ENCODE results near the gene KANTR.

Gene KANTR

DNA sequence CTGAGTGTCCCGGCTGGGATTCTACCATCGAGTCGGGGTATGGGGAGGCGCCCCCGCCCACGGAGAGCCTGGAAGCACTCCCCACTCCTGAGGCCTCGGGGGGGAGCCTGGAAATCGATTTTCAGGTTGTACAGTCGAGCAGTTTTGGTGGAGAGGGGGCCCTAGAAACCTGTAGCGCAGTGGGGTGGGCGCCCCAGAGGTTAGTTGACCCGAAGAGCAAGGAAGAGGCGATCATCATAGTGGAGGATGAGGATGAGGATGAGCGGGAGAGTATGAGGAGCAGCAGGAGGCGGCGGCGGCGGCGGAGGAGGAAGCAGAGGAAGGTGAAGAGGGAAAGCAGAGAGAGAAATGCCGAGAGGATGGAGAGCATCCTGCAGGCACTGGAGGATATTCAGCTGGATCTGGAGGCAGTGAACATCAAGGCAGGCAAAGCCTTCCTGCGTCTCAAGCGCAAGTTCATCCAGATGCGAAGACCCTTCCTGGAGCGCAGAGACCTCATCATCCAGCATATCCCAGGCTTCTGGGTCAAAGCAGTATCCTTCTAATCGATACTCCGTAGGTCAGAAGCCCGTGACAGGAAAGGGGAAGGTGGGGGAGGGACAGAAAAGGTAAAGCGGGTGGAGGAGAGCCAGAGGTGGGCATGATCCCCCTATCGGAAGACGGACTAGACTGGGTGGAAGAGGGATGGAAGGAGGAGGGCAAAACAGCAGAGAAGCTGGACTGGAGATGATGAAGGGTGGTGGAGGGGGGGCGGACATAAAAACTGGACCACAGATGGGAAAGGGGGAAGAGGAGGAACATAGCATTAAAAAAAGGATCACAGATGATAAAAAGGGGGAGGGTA, 10.9 kb upstream of the KANTR start:
- peaks cover 20% of the 10 kb centered on the region for H3K79me2 ChIP-seq (ENCODE audit: control insufficient read depth, insufficient read depth, low read length, unreplicated experiment)
- no peak overlapping the region for H2AFZ ChIP-seq (ENCODE audit: low read length, unreplicated experiment)
- peak overlapping the region; percentile 55; the same call in 1 of the 2 replicates for H3K27ac ChIP-seq (ENCODE audit: low read depth, low read length)
- peak overlapping the region; percentile 90 for H3K4me3 ChIP-seq (ENCODE audit: low read depth, low read length)
- H3K36me3 ChIP-seq (ENCODE audit: insufficient read depth, low read length): peaks cover 7% of the 10 kb centered on the region; the same call in 1 of the 2 replicates
- no peaks in the 10 kb centered on the region for H3K27me3 ChIP-seq (ENCODE audit: insufficient read depth, low read length)
- H3K4me1 ChIP-seq (ENCODE audit: control insufficient read depth, insufficient read depth, low read length, unreplicated experiment): peaks cover 24% of the 10 kb centered on the region

GRCh38 chrX:53084043-53084570, 9.8 kb upstream of the KANTR start:
- H3K4me1 ChIP-seq (ENCODE audit: control insufficient read depth, insufficient read depth, low read length, unreplicated experiment): peaks cover 24% of the 10 kb centered on the region
- H3K27ac ChIP-seq (ENCODE audit: low read depth, low read length): no peak overlapping the region
- peak overlapping the region; percentile 90 for H3K4me3 ChIP-seq (ENCODE audit: low read depth, low read length)
- no peaks in the 10 kb centered on the region for H3K27me3 ChIP-seq (ENCODE audit: insufficient read depth, low read length)
- peaks cover 7% of the 10 kb centered on the region; the same call in 1 of the 2 replicates for H3K36me3 ChIP-seq (ENCODE audit: insufficient read depth, low read length)
- no peak overlapping the region for H2AFZ ChIP-seq (ENCODE audit: low read length, unreplicated experiment)
- H3K79me2 ChIP-seq (ENCODE audit: control insufficient read depth, insufficient read depth, low read length, unreplicated experiment): peaks cover 20% of the 10 kb centered on the region

GRCh38 chrX:53084863-53085262, 9.1 kb upstream of the KANTR start:
- no peak overlapping the region for H3K4me3 ChIP-seq (ENCODE audit: low read depth, low read length)
- H3K4me1 ChIP-seq (ENCODE audit: control insufficient read depth, insufficient read depth, low read length, unreplicated experiment): peaks cover 24% of the 10 kb centered on the region
- peaks cover 7% of the 10 kb centered on the region; the same call in 1 of the 2 replicates for H3K36me3 ChIP-seq (ENCODE audit: insufficient read depth, low read length)
- no peak overlapping the region for H3K27ac ChIP-seq (ENCODE audit: low read depth, low read length)
- H2AFZ ChIP-seq (ENCODE audit: low read length, unreplicated experiment): no peak overlapping the region
- no peaks in the 10 kb centered on the region for H3K27me3 ChIP-seq (ENCODE audit: insufficient read depth, low read length)
- H3K79me2 ChIP-seq (ENCODE audit: control insufficient read depth, insufficient read depth, low read length, unreplicated experiment): peaks cover 20% of the 10 kb centered on the region

DNA sequence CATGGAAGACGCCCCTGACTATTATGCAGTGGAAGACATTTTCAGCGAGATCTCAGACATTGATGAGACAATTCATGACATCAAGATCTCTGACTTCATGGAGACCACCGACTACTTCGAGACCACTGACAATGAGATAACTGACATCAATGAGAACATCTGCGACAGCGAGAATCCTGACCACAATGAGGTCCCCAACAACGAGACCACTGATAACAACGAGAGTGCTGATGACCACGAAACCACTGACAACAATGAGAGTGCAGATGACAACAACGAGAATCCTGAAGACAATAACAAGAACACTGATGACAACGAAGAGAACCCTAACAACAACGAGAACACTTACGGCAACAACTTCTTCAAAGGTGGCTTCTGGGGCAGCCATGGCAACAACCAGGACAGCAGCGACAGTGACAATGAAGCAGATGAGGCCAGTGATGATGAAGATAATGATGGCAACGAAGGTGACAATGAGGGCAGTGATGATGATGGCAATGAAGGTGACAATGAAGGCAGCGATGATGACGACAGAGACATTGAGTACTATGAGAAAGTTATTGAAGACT, 8.2 kb upstream of the KANTR start:
- Histone ChIP-seq H3K27me3 (ENCODE audit: insufficient read depth, low read length) (no peaks in the 10 kb centered on the region), H3K4me3 (ENCODE audit: low read depth, low read length) (no peak overlapping the region), H3K79me2 (ENCODE audit: control insufficient read depth, insufficient read depth, low read length, unreplicated experiment) (peaks cover 20% of the 10 kb centered on the region), H2AFZ (ENCODE audit: low read length, unreplicated experiment) (no peak overlapping the region), H3K4me1 (ENCODE audit: control insufficient read depth, insufficient read depth, low read length, unreplicated experiment) (peaks cover 24% of the 10 kb centered on the region), H3K27ac (ENCODE audit: low read depth, low read length) (no peak overlapping the region; the same call in none of the 2 replicates), H3K36me3 (ENCODE audit: insufficient read depth, low read length) (peaks cover 7% of the 10 kb centered on the region; the same call in 1 of the 2 replicates)

DNA sequence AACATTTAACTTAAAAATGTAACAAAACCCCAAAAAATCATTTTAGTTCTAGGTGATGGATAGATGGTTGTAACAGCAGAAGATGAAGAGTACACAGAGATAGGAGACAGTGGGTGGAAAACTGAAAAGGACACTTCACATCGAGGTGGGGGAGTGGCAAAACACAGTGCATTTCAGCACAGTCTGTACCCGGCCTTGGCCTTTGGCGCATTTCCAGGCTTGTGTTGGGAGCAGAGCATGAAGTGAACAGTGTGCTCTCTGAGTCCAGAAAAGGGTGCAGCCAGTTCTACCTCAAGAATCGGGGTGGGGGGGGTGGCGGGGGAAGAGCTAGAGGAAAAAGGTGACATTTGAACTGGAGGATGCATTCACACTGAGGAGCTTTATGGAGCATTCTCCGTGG, 7.5 kb upstream of the KANTR start:
- no peaks in the 10 kb centered on the region for H3K27me3 ChIP-seq (ENCODE audit: insufficient read depth, low read length)
- no peak overlapping the region for H3K4me3 ChIP-seq (ENCODE audit: low read depth, low read length)
- peaks cover 7% of the 10 kb centered on the region; the same call in 1 of the 2 replicates for H3K36me3 ChIP-seq (ENCODE audit: insufficient read depth, low read length)
- H3K4me1 ChIP-seq (ENCODE audit: control insufficient read depth, insufficient read depth, low read length, unreplicated experiment): peaks cover 24% of the 10 kb centered on the region
- no peak overlapping the region for H2AFZ ChIP-seq (ENCODE audit: low read length, unreplicated experiment)
- peaks cover 20% of the 10 kb centered on the region for H3K79me2 ChIP-seq (ENCODE audit: control insufficient read depth, insufficient read depth, low read length, unreplicated experiment)
- peak overlapping the region; percentile 38; the same call in 1 of the 2 replicates for H3K27ac ChIP-seq (ENCODE audit: low read depth, low read length)

- no peak overlapping the region for H3K4me3 ChIP-seq (ENCODE audit: low read depth, low read length)
- H3K79me2 ChIP-seq (ENCODE audit: control insufficient read depth, insufficient read depth, low read length, unreplicated experiment): peaks cover 18% of the 10 kb centered on the region
- no peak overlapping the region for H2AFZ ChIP-seq (ENCODE audit: low read length, unreplicated experiment)
- H3K36me3 ChIP-seq (ENCODE audit: insufficient read depth, low read length): peaks cover 7% of the 10 kb centered on the region; the same call in 1 of the 2 replicates
- peaks cover 24% of the 10 kb centered on the region for H3K4me1 ChIP-seq (ENCODE audit: control insufficient read depth, insufficient read depth, low read length, unreplicated experiment)
- H3K27ac ChIP-seq (ENCODE audit: low read depth, low read length): peak overlapping the region; percentile 65
- no peaks in the 10 kb centered on the region for H3K27me3 ChIP-seq (ENCODE audit: insufficient read depth, low read length)
Observed at GRCh38 chrX:53087388-53087831, 6.5 kb upstream of the KANTR start.

DNA sequence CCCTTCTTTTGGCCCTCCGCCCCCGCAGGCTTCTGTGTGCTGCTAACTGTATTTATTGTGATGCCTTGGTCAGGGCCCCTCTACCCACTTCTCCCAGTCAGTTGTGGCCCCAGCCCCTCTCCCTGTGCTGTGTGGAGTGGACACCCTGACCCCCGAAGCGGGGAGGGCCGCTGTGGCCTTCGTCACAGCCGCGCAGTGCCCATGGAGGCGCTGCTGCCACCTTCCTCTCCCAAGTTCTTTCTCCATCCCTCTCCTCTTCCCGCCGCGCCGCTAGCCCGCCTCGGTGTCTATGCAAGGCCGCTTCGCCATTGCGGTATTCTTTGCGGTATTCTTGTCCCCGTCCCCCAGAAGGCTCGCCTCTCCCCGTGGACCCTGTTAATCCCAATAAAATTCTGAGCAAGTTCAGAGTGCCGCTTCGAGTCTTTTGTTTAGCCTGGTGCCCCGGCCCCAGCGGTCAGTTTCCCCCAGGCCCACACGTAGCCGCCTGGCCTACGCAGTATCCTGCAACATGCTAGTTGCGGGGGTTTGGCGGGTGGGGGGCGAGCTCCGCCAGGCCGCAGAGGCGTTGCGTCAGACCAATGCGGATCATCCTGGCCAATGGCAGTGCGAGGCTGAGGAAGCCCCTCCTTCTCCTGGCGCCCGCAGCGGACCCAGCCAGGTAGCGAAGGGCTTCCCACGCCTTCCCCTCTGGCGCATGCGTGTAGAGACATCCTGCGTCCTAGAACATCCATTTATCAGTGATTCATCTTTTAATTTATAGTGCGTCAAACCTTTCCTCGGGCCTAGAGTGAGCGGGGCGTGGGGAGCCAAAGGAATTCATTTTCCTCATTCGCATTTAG, 5.6 kb upstream of the KANTR start:
- H3K36me3 ChIP-seq (ENCODE audit: insufficient read depth, low read length): peaks cover 7% of the 10 kb centered on the region; the same call in 1 of the 2 replicates
- H3K27me3 ChIP-seq (ENCODE audit: insufficient read depth, low read length): no peaks in the 10 kb centered on the region
- H3K79me2 ChIP-seq (ENCODE audit: control insufficient read depth, insufficient read depth, low read length, unreplicated experiment): peaks cover 8% of the 10 kb centered on the region
- peaks cover 24% of the 10 kb centered on the region for H3K4me1 ChIP-seq (ENCODE audit: control insufficient read depth, insufficient read depth, low read length, unreplicated experiment)
- peak overlapping the region; percentile 67 for H3K4me3 ChIP-seq (ENCODE audit: low read depth, low read length)
- H2AFZ ChIP-seq (ENCODE audit: low read length, unreplicated experiment): peak overlapping the region; percentile 37
- peak overlapping the region; percentile 86 for H3K27ac ChIP-seq (ENCODE audit: low read depth, low read length)

DNA sequence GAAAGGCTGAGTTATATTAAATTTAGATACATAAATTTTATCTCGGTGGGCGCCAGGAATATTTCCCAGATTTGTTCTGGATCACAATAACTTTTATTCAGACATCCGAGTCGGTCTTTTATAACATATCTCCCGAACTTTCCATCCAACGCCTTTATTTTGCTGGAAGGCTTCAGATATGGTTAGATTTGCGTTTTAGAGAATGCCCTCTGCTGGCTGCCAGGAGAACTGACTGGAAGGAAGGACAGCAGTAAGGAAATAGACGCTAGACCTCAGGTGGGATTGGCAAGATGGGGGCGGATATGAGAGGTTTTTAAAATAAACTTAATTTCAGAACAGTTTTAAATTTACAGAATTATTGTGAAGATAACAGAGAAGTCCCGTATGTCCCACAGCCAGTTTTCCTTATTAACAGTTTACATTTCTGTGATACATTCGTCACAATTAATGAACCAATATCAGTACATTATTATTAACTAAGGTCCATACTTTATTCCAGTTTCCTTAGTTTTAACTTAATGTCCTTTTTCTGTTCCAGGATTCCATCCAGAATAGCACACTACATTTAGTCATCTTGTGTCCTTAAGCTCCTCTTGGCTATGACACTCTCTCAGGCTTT, 4.6 kb upstream of the KANTR start:
- Histone ChIP-seq H3K27ac (ENCODE audit: low read depth, low read length) (peak overlapping the region; percentile 86), H3K36me3 (ENCODE audit: insufficient read depth, low read length) (peaks cover 7% of the 10 kb centered on the region; the same call in 1 of the 2 replicates), H3K4me1 (ENCODE audit: control insufficient read depth, insufficient read depth, low read length, unreplicated experiment) (peaks cover 18% of the 10 kb centered on the region), H3K79me2 (ENCODE audit: control insufficient read depth, insufficient read depth, low read length, unreplicated experiment) (no peaks in the 10 kb centered on the region), H2AFZ (ENCODE audit: low read length, unreplicated experiment) (peak overlapping the region; percentile 37), H3K4me3 (ENCODE audit: low read depth, low read length) (peak overlapping the region; percentile 67), H3K27me3 (ENCODE audit: insufficient read depth, low read length) (no peaks in the 10 kb centered on the region)

- H2AFZ ChIP-seq (ENCODE audit: low read length, unreplicated experiment): no peak overlapping the region
- H3K79me2 ChIP-seq (ENCODE audit: control insufficient read depth, insufficient read depth, low read length, unreplicated experiment): peaks cover 4% of the 10 kb centered on the region
- H3K36me3 ChIP-seq (ENCODE audit: insufficient read depth, low read length): peaks cover 7% of the 10 kb centered on the region; the same call in 1 of the 2 replicates
- no peak overlapping the region for H3K4me3 ChIP-seq (ENCODE audit: low read depth, low read length)
- H3K27ac ChIP-seq (ENCODE audit: low read depth, low read length): no peak overlapping the region
- H3K27me3 ChIP-seq (ENCODE audit: insufficient read depth, low read length): no peaks in the 10 kb centered on the region
- peaks cover 18% of the 10 kb centered on the region for H3K4me1 ChIP-seq (ENCODE audit: control insufficient read depth, insufficient read depth, low read length, unreplicated experiment)
Observed at GRCh38 chrX:53089925-53090324, 4.0 kb upstream of the KANTR start.

DNA sequence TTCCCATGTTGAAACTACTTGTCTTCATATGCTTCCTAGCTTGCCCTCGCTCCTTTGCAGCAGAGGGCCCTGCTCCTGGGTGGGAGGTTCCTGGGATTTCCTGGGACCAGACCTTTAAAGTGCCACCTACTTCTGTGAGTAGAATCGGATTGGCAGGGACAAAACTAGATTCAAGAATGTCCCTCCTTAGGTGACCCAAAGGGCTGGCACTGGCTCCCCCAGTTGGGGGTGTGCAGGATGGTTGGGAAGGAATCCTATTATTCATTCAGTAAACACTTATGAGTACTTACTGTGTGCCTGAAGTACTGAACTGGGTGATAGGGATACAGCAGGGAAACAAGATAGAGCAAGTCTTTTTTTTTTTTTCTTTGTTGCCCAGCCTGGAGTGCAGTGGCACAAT, 2.6 kb upstream of the KANTR start:
- peaks cover 8% of the 10 kb centered on the region for H3K79me2 ChIP-seq (ENCODE audit: control insufficient read depth, insufficient read depth, low read length, unreplicated experiment)
- H3K27ac ChIP-seq (ENCODE audit: low read depth, low read length): no peak overlapping the region
- H3K4me1 ChIP-seq (ENCODE audit: control insufficient read depth, insufficient read depth, low read length, unreplicated experiment): peaks cover 12% of the 10 kb centered on the region
- H3K4me3 ChIP-seq (ENCODE audit: low read depth, low read length): no peak overlapping the region
- H3K36me3 ChIP-seq (ENCODE audit: insufficient read depth, low read length): no peaks in the 10 kb centered on the region
- H3K27me3 ChIP-seq (ENCODE audit: insufficient read depth, low read length): no peaks in the 10 kb centered on the region
- H2AFZ ChIP-seq (ENCODE audit: low read length, unreplicated experiment): no peak overlapping the region

Data from ACC112 (cell line).